GM23248 (cell line): ENCODE measurements around the gene SALL1.

Source experiments
- EZH2 ChIP-seq: fragments of 200-600 bp; sonication (generic); IDR thresholded peaks from 2 replicates; pipeline ENCODE4 v1.6.1; 2018; ENCODE audit warnings: antibody characterized with exemption, mild to moderate bottlenecking; ENCODE audit not compliant: insufficient read depth, poor library complexity, severe bottlenecking
- EZH2phosphoT487 ChIP-seq: fragments of 200-600 bp; sonication (generic); IDR thresholded peaks from 2 replicates; pipeline ENCODE4 v1.6.1; 2018; ENCODE audit warnings: antibody characterized with exemption, moderate library complexity, mild to moderate bottlenecking, low read depth; ENCODE audit not compliant: insufficient read depth

GRCh38 chr16:51124896-51125295 is 26.2 kb downstream of the SALL1 start:
- no peak for TF ChIP-seq EZH2
- TF ChIP-seq EZH2phosphoT487, result no peak
